ENCODE results near the gene ZNHIT3.
"Not testable (repeated sequence)": the region's sequence is repeated elsewhere in the genome, so short reads cannot be mapped to it uniquely, and the experiment has no call there.

GRCh38 chr17:36452888-36453287 lies 33.6 kb upstream of the ZNHIT3 start:
- TF ChIP-seq CTCF (IDR thresholded peaks at IDR 0.05 in 8 of 11, conservative IDR thresholded peaks at IDR 0.05 in 3 of 11); POLR2A (IDR thresholded peaks at IDR 0.05): not testable (repeated sequence)

All from spleen (tissue), 7 donors.